GM12892 (cell line): ENCODE data around the gene R3HDM1.
"Not testable (repeated sequence)": the region's sequence is repeated elsewhere in the genome, so short reads cannot be mapped to it uniquely, and the experiment has no call there.

Experiments used
- POLR2A ChIP-seq: IDR thresholded peaks from 2 replicates; pipeline ENCODE4 v1.6.1; 2011; ENCODE audit warnings: low read depth, low read length, control low read depth
- TAF1 ChIP-seq: IDR thresholded peaks from 2 replicates; pipeline ENCODE4 v1.6.1; 2011; ENCODE audit warnings: low read depth, mild to moderate bottlenecking, control low read depth, low read length, borderline replicate concordance

- not testable (repeated sequence) for TF ChIP-seq POLR2A, TAF1
Observed at GRCh38 chr2:135654239-135654638, 123.0 kb downstream of the R3HDM1 start.
